ENCODE data around the gene ASGR1.

Gene ASGR1

GRCh38 chr17:7123844-7124243, 55.3 kb downstream of the ASGR1 start:
- DNase-seq (ENCODE audit: low read depth in 3 of 3) = no peak
